Activated CD8-positive, alpha-beta memory T cell treated with anti-CD3 and anti-CD28 coated beads for 1 hour (primary cell): ENCODE measurements around the gene GPR62.
A peak's percentile ranks its signal among the peaks of the same experiment; 100 is the strongest.

Source experiments
- DNase-seq, 2 donors: peaks; one replicate each; pipeline ENCODE4 v3.0.0-alpha.2; 2020; ENCODE audit warnings: low read depth in 1 of 2; ENCODE audit errors: extremely low read depth in 1 of 2

GPR62 gene

DNA sequence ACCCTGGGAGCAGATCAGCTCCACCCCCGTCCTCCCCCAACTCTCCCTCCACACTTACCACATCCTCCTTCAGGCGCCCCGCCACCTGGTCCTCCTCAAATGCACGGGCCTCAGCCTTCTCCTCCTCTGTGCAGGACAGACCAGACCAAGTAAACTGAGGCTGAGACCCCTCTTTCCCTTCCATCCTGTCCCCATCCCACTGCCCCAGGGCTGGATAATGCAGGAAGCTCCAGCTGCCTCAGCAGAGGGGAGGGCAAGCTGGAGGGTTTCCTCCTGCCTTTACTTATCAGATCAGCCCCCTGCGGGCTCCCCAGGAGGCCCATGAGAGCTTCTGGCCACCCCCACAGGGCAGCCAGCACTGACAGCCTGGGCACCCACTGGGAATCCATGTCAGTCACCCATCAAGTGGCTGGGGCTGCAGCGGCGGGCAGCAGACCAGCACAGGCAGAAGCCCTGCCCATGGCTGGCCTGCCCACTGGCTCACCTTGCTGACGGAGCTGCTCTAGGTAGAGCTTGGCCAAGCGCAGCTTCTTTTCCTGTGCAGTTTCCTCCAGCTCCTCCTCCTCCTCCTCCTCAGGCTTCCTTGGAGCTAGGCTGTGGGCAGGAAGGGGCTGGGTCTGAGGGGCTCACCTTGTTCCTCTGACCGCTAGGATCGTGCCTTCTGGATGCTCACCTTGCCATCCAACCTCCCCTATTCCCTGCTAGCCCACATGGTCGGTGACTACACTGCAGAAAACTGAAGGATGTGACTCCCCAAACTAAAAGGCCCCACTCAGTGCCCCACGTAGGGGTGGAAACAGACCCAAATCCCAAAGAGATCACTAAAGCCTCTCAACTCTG, 17.4 kb upstream of the GPR62 start:
- no peak for DNase-seq

DNA sequence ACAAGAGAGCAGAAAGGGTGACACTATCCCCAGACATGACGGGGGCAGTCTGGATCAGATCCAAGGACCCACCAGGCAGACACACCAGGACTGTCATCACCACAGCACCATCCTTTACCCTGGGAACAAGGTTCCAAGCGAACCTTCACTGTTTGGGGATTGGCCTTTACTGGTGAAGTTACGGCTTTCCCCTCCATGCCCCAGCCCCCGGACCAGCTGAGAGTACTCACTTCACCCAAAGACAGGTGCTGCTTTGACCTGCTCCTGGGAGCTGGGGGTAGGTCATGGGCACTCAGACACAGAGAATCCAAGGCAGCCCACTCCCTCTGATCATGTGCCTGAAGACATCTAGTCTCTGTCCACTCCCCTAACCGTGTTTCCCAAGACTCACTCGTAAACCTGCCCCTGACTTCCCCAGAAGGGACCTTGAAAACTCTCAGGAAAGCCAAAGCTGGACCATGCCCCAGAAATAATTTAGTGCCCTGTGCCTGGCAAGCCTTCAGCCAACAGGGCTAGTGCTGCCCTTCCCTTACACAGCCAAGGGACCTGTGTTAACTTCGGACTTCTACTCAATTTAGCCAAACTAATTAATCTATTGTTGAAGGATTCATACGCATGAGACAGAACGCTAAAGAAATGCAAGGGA, 16.3 kb upstream of the GPR62 start:
- DNase-seq: no peak

DNA sequence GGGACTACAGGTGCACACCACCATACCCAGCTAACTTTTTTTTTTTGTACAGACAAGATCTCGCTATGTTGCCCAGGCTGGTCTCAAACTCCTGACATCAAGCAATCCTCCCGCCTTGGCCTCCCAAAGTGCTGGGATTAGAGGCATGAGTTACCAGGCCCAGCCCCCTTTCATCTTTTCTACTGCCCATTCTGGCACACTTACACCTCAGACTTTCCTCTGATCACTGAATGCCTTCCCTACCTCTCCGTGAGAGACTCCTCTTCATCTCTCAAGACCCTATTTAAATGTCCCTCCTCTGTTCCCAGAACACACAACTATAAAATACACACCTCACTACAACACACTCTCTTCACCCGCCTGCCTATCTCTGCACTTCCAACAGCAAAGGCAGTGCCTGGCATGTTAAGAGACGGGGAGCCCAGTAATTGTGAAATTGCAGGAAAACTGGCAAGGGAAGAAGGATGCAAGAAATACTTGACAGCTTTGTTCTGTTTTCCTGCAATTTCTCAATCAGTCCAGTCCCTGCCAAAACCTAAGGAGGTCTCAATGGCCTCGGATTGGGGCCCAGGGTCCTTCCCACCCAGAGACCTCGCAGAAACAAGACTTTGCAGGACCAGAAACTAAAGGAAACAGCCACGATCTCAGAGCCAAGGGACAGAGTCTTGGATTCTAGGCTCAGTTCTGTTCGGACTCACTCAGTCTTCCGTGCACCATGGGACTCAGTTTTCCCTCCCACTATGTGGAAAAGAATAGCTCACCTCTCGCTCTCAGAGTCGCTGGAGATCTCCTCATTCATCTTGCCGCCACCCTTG, 14.3 kb upstream of the GPR62 start:
- no peak for DNase-seq

DNA sequence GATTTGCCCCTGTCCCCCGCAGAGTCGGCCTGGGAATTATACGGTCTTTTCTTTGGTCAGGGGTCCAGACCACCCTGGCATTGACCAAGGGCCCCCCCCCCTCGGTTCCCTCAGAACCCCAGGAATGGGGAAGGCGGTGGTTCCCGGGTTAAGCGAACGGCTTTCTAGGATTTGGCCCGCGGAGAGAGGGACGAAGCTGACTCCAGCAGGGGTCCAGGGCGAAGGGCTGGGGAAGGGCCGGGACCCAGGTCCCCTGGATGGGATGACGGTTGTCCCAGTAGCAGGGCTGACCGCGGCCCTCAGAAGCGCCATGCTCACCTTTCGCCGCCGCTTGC, 13.8 kb upstream of the GPR62 start:
- no peak for DNase-seq

DNA sequence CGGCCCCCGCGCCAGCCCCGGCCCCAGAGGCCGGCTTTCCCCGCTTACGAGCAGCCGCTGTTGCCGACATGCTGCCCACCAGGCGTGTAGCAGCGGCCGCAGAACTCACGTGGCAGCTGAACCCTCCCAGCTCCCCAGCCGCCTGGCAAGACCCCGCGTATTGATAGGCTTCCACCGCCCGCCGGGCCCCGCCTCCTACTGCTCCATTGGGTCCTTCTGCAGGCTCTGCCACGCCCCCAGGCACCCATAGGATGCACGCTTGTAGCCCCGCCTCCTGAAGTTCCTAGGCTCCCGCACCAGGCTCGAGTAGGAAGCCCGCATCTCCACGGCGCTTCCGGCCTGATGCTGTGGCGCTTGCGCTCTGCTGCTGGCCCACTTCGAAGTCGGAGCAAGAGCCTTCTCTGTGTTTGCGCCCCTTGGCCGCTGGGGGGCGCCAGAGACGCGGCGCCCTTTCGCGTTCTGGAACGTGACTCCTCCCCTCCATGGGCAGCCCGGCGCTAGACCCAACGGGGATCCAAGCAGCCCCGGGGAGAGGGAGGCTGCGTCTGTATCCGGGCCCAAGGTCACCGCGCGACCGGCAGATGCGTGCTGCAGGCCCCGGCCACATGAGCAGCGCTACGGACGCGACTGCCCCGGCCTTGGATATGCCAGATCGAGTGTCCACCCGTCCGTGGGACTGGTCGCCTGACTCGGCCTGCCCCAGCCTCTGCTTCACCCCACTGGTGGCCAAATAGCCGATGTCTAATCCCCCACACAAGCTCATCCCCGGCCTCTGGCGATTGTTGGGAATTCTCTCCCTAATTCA, 13.2 kb upstream of the GPR62 start, which contains the start of the genes PARP3 and RRP9:
PARP3 (plus strand) TSS at position 566 of the 805 bp plus-strand sequence. CDS start 993 bp downstream, outside the sequence.
RRP9 (minus strand) TSS at position 107 of the 805 bp plus-strand sequence; CDS start at position 70, 37 bp downstream.
- DNase-seq: peak; percentile 99

DNA sequence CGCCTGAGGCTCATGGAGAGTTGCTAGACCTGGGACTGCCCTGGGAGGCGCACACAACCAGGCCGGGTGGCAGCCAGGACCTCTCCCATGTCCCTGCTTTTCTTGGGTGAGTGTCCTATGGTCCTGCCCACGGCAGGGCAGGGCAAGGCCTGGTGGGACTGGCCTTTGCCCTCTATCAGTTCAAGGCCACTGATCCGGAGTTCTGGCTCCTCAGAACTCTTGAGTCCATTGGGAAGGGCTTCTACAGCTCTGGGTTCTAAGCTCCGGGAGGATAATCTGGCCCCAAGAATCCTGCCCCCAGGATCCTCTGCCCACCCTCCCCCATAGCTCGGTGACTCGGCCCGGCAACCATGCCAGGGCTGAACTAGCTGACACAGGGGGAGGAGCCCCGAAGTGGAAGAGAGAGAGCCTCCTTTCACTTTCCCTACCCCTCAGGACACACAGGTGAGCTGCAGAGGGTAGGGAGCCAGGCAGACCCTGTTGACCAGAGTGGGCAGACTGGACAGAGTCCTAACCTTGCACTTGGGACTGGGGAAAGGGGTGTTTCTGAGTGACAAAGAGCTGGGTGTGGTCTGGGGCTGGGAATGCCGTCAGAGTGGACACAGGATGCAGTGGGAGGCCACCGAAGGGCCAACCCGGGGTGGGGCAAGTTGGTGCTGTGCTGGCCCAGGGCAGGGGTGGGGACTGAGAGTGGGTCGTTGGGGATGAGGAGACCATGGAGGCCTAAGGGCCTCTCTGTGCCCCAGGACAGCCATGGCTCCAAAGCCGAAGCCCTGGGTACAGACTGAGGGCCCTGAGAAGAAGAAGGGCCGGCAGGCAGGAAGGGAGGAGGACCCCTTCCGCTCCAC, 12.4 kb upstream of the GPR62 start:
- peak in 1 of 2 donors; percentile 14 for DNase-seq

DNA sequence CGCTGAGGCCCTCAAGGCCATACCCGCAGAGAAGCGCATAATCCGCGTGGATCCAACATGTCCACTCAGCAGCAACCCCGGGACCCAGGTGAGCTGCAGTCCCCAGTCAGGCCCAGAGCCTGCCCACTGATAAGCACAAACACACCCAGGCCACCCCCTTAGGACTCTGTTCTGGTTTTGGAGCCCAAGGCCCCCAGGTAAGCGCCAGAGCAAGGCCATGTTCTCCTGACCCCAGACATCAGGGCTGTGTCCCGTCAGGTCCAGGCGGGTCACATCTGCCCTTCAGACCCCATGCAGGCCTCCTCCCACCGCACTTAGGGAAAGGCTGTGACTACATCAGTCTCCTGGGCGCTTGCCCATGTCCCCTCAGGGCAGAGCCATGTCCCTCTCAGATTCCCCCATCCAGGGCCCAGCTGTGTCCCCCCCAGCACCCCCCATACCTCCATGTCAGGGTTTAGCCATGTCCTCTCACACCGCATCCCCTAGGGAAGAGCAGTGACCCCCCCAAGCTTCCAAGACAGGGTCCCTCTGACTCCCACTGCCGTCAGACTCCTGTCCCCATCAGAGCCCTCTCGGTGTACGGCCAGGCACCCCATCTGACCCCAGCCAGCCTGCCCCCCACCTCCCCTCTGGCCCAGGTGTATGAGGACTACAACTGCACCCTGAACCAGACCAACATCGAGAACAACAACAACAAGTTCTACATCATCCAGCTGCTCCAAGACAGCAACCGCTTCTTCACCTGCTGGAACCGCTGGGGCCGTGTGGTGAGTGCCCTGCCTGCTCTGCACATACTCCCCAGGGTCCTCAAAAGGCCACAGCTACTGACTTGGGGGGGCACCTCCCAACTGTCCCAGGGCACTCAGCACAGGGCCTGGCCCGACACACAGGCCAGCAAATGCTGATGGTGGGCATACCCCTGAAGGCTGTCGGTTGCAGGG, 11.5 kb upstream of the GPR62 start:
- DNase-seq: no peak

DNA sequence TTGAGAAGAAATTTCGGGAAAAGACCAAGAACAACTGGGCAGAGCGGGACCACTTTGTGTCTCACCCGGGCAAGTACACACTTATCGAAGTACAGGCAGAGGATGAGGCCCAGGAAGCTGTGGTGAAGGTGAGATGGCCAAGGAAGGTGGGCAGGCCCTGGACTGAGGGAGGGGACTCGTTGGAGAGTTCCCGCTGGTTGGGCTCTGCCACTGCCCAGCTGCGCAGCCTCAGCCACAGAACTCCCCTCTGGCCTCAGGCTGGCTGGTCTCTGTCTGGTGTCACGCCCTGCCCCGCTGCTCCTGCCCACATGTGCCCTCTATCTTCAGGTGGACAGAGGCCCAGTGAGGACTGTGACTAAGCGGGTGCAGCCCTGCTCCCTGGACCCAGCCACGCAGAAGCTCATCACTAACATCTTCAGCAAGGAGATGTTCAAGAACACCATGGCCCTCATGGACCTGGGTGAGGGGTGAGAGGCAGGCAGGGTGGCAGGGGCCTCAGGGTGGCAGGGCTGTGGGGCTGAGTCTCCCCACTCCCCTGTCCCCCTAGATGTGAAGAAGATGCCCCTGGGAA, 10.6 kb upstream of the GPR62 start:
- DNase-seq: no peak

DNA sequence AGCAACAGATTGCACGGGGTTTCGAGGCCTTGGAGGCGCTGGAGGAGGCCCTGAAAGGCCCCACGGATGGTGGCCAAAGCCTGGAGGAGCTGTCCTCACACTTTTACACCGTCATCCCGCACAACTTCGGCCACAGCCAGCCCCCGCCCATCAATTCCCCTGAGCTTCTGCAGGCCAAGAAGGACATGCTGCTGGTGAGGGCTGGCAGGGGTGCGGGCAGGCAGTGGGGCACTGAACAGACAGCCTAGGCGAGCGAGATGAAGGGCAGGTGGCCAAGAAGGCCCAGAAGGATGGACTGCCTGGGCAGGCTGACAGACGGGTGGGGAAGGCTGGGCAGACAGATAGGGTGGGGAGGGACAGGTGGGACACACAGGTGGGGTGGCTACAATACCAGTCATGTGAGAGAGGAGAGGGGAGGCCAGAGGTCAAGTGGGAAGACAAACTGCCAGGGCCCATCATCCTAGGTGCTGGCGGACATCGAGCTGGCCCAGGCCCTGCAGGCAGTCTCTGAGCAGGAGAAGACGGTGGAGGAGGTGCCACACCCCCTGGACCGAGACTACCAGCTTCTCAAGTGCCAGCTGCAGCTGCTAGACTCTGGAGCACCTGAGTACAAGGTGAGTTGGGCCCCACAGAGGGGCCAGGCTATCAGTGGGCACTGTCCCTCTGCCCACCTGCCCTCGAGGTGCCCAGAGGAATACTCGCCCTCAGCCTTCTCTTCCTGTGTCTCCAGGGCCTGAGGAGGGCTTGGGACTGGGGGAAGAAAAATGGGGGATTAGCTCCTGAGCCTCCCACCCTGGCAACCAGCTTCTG, 9.9 kb upstream of the GPR62 start:
- no peak for DNase-seq

DNA sequence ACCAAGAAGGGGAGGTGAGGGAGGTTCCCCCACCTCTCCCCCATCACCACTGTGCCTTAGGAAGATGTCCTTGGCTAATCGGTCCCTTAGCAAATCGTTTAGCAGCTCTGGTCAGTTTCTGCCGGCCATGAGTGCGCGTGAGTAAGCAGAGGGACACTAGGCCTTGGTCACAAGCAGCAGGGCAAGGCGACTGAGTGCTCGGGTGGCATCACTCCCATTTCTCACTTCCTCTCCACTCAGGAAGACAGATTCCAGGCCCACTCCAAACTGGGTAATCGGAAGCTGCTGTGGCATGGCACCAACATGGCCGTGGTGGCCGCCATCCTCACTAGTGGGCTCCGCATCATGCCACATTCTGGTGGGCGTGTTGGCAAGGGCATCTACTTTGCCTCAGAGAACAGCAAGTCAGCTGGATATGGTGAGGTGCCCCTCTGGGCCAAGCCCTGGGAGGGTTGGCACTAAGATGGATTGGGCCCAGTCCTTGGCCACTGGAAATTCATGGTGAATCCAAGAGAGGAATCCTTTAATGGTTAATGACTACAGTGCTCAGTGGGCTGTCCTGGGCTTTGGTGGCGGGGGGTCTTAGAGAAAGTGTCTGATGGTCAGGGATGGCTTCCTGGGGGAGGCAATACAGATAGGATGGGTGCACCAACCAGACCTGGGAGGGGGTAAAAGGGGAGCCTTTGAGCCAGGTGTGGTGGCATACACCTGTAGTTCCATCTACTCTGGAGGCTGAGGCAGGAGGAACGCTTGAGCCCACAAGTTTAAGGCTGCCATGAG, 9.1 kb upstream of the GPR62 start:
- DNase-seq: no peak

DNA sequence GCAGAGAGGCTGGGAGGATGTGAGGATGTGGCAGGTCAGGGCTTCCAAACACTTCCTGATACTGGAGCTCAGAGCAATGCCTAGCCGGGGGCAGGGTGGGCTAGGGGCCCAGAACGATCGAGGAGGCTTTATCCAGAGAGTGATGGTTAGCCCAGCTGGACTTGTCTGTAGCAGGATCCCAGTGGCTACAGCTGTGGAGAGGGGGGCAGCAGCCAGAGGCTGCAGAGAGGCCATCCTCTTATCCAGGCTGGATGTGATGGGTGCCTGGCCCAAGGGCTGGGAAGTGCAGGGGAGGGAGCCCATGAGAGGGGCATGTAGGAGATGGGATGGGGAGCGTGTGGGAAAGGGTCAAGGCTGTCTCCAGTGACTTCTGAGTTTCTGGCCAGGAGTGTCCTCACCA, 8.4 kb upstream of the GPR62 start:
- no peak for DNase-seq

DNA sequence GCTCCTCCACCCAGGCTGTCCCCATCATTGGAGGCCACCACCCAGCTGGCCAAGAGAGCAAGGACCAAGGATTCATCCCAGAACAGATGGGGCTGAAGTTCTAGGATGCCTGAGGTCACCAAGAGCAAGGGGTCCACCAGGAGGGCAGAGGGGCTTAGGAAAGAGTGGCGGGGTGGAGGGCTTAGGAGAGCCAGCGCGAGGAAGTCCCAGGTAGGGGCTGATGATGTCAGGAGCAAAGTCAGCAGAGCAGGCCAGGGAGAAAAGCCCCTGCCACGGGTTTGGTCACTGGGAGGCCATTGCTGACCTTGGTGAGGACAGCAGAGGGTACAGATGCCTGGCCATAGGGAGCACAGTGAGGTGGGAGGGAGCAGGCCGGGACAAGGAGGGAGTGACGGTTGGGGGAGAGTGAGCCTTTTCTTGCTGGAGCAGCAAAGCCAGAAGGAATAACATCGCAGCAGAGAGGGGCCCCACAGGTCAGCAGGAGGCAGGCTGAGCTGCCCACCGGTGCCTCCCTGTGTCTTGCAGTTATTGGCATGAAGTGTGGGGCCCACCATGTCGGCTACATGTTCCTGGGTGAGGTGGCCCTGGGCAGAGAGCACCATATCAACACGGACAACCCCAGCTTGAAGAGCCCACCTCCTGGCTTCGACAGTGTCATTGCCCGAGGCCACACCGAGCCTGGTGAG, 7.8 kb upstream of the GPR62 start:
- no peak for DNase-seq

DNA sequence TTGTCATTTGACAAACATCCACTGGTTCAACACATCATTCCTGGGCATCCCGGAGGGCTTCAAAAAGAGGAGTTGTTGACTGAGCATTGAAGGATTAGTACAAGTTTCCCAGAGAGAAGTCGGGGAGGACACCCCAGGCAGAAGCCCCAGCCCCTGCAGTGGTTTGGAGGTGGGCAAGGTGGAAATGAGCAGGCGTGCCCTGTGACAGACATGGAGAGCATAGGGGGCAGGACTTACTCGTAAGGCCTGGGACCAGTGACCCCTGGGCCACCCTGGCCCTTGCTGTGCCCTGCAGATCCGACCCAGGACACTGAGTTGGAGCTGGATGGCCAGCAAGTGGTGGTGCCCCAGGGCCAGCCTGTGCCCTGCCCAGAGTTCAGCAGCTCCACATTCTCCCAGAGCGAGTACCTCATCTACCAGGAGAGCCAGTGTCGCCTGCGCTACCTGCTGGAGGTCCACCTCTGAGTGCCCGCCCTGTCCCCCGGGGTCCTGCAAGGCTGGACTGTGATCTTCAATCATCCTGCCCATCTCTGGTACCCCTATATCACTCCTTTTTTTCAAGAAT, 7.1 kb upstream of the GPR62 start:
- no peak for DNase-seq

DNA sequence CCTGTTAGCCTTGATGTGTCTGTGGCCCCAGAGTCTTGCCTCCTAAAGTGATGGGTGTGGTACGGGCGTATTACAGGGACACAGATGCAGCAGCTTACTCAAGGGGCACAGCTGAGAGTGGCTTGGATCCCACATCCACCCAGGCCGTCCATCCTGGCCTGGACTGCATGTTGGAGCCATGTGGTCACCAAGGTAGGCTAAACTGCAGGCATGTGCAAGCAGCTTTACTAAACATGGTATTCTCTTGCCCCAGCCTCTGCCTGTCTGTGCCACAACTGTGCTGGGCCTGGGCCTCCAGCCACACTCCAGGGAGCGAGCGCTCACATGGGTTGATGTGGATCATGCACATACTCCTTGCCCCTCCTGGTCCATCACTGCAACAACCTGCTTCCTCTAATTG, 6.1 kb upstream of the GPR62 start:
- DNase-seq: no peak

DNA sequence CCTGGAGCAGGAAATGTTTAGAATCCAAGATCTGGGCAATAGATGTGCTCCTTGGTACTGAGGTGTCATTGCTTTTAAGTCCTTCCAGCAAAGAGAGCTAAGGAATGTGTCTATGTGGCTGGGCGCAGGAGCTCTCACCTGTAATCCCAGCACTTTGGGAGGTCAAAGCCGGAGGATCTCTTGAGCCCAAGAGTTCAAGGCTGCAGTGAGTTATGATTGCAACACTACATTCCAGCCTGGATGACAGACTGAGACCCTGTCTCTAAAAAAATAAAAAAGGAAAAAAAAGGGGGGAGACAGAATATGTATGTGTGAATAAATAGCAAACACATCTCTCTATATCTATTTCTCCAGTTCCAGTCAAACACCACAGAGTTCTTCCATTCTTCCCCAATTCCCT, 4.3 kb upstream of the GPR62 start:
- no peak for DNase-seq

DNA sequence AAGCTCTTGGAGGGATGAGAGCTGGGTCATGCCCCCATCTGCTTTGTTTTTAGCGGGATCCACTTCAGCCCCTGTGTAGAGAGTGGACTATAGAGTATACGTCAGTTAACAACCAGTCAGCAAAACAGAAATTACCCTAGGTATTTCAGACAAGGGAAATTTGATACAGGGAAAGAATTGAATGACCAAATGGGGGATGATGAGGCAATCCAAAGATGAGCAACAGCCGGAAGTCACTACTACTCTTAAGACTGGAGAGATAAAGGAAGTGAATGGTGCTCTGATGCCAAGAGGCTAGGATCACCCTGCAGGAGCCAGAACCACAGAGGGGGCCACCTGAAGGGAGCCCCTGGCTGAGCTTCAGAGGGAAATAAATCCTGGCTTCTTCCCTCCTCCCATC, 1.7 kb upstream of the GPR62 start:
- DNase-seq: no peak
